ENCODE measurements around the gene THAP4. TPM values are rescaled to one million over a fixed set of nuclear protein-coding genes. Genes with fewer than 3 reads are reported as not detected.

Gene THAP4
- total RNA-seq, result 34.6 and 54.3 TPM in 2 replicates

DNA sequence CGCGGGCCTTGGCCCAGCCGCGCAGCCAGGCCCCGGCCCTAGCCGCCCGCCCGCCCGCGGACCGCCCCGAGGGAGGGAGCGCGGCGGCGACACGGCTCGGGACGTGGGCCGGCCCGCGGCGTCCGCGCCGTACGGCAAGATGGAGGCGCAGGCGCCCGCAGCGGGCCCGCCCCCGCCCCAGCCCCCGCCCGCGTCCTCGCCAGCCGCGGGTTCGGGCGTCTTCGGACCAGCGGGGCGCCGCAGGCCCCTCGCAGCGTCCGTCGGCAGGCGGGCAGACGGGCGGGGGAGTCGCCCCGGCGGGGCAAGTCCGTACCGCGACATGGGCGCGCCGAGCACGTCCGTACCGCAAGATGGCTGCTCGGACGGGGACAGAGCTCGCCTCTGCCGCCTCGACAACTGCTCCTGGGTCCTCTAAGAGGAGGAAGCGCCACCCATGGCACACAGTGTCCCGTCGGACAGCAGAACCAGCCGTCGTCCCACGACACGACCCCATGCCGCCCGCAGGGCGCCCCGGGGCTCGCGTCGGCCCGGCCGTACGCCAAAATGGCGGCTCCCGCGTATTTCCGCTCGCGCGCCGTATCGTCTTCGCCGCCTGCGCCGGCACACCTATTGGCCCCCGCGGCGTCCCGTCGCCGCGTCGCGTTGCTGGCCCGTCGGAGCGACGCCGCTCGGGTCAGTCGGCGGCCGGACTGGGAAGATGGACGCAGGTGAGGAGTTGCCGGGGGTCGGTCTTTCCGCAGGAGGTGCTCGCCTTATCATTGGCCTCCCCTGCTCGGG, at the start of gene THAP4, which contains the start of gene ATG4B:
THAP4 (minus strand) TSS at position 141 of the 777 bp plus-strand sequence. CDS start 141 bp downstream, outside the sequence.
ATG4B (plus strand) TSS at position 676 of the 777 bp plus-strand sequence; CDS start at position 698, 22 bp downstream.

GRCh38 chr2:241558532-241559322, 78.2 kb downstream of the THAP4 start, which contains the start of gene BOK:
BOK (plus strand) TSS chr2:241558745; CDS start chr2:241559484, 739 bp downstream.

Other genes with a start within 250 kb of the THAP4 start
- 202 and 284 TPM in 2 replicates for gene STK25, start 128.6 kb downstream of the THAP4 start, total RNA-seq
- gene BOK, start 78.4 kb downstream of the THAP4 start, total RNA-seq, result 17.2 and 31.4 TPM in 2 replicates
- gene ATG4B, start 535 bp upstream of the THAP4 start, total RNA-seq, result 67.6 and 70.0 TPM in 2 replicates
- gene DTYMK, start 49.7 kb upstream of the THAP4 start, total RNA-seq, result 22.0 and 70.8 TPM in 2 replicates
- 20.1 and 31.8 TPM in 2 replicates for gene ING5, start 64.9 kb upstream of the THAP4 start, total RNA-seq
- 21.1 and 31.8 TPM in 2 replicates for gene D2HGDH, start 97.5 kb upstream of the THAP4 start, total RNA-seq
- gene GAL3ST2, start 139.7 kb upstream of the THAP4 start, total RNA-seq, result 0.15 TPM in 1 of 2 replicates, not detected in the other
- gene NEU4, start 172.0 kb upstream of the THAP4 start, total RNA-seq, result under 0.01 TPM in 1 of 2 replicates, not detected in the other
- not detected in 2 replicates for gene PDCD1, start 221.7 kb upstream of the THAP4 start, total RNA-seq
- not detected in 2 replicates for gene RTP5, start 232.6 kb upstream of the THAP4 start, total RNA-seq

Data from smooth muscle cell of trachea (primary cell).